Measurements from ENCODE around the gene CLNK. TPM values are rescaled to one million over a fixed set of nuclear protein-coding genes. Genes with fewer than 3 reads are reported as not detected.

The CLNK gene
- total and polyA plus RNA-seq, 2 experiments from 2014 or later, result not detected

- Histone ChIP-seq H3K9me2 (ENCODE audit: insufficient read depth) (no peaks in the 10 kb centered on the region), H4K20me1 (ENCODE audit: insufficient read depth) (no peaks in the 10 kb centered on the region), H3K27me3 (replicated peaks; ENCODE audit: insufficient read depth) (peaks cover 11% of the 10 kb centered on the region; the same call in 1 of the 2 replicates), H3K4me3 (peak overlapping the region; percentile 51; the same call in 1 of the 2 replicates), H3F3A (ENCODE audit: insufficient read depth) (no peaks in the 10 kb centered on the region), H3K9me3 (ENCODE audit: low read depth) (no peaks in the 10 kb centered on the region), H3K9ac (no peak overlapping the region), H3K79me2 (ENCODE audit: insufficient read depth) (no peaks in the 10 kb centered on the region), H3K4me2 (ENCODE audit: unreplicated experiment) (no peak overlapping the region), H3K4me1 (ENCODE audit: insufficient read depth) (no peaks in the 10 kb centered on the region), H2AFZ (peak overlapping the region; percentile 74; the same call in 1 of the 2 replicates), H3K27ac (no peak overlapping the region), H3K36me3 (ENCODE audit: low read depth) (no peaks in the 10 kb centered on the region)
- TF ChIP-seq EZH2phosphoT487 (IDR thresholded peaks at IDR 0.05; ENCODE audit: insufficient read depth, low read depth), result no peak
- in situ Hi-C loops (cut with MboI), result no loop called here
- DNase-seq, result no peak
- WGBS, 2 experiments (ENCODE audit: low coverage in 1 of 2, low lambda C conversion rate in 2 of 2, missing lambda C conversion rate in 2 of 2), result 59 to 61% methylated on average over 27 of the region's 27 CpGs
Observed at GRCh38 chr4:10461850-10462400, 222.6 kb downstream of the CLNK start.

- H3K9me3 ChIP-seq (ENCODE audit: low read depth), result no peaks in the 10 kb centered on the region
- H2AFZ ChIP-seq, result peak overlapping the region; percentile 74
- peaks cover 3% of the 10 kb centered on the region for H3K79me2 ChIP-seq (ENCODE audit: insufficient read depth)
- WGBS, 2 experiments (ENCODE audit: low coverage in 1 of 2, low lambda C conversion rate in 2 of 2, missing lambda C conversion rate in 2 of 2), result 14 to 15% methylated on average over 66 to 71 of the region's 72 CpGs
- H3K4me2 ChIP-seq (ENCODE audit: unreplicated experiment), result no peak overlapping the region
- H3K9me2 ChIP-seq (ENCODE audit: insufficient read depth), result no peaks in the 10 kb centered on the region
- DNase-seq, result peak; percentile 70
- H3K27ac ChIP-seq, result no peak overlapping the region
- no peaks in the 10 kb centered on the region for H3K36me3 ChIP-seq (ENCODE audit: low read depth)
- in situ Hi-C loops (cut with MboI), result no loop called here
- no peak for TF ChIP-seq EZH2phosphoT487 (IDR thresholded peaks at IDR 0.05; ENCODE audit: insufficient read depth, low read depth)
- no peak for TF ChIP-seq EZH2 (IDR thresholded peaks at IDR 0.05; ENCODE audit: insufficient read depth, poor library complexity, severe bottlenecking)
- H3K27me3 ChIP-seq (replicated peaks; ENCODE audit: insufficient read depth), result peaks cover 11% of the 10 kb centered on the region; the same call in 1 of the 2 replicates
- H3K4me1 ChIP-seq (ENCODE audit: insufficient read depth), result no peaks in the 10 kb centered on the region
- no peaks in the 10 kb centered on the region for H4K20me1 ChIP-seq (ENCODE audit: insufficient read depth)
- no peaks in the 10 kb centered on the region for H3F3A ChIP-seq (ENCODE audit: insufficient read depth)
- H3K9ac ChIP-seq, result no peak overlapping the region
- peak overlapping the region; percentile 51 for H3K4me3 ChIP-seq
Observed at GRCh38 chr4:10461091-10461849, 223.3 kb downstream of the CLNK start.

GRCh38 chr4:10460313-10461047 is 224.1 kb downstream of the CLNK start:
- H3F3A ChIP-seq (ENCODE audit: insufficient read depth), result no peaks in the 10 kb centered on the region
- H3K9ac ChIP-seq, result no peak overlapping the region
- H3K27ac ChIP-seq, result no peak overlapping the region
- no peak overlapping the region for H3K4me2 ChIP-seq (ENCODE audit: unreplicated experiment)
- no peaks in the 10 kb centered on the region for H3K36me3 ChIP-seq (ENCODE audit: low read depth)
- TF ChIP-seq EZH2phosphoT487 (IDR thresholded peaks at IDR 0.05; ENCODE audit: insufficient read depth, low read depth), result no peak
- no peak for TF ChIP-seq EZH2 (IDR thresholded peaks at IDR 0.05; ENCODE audit: insufficient read depth, poor library complexity, severe bottlenecking)
- no peaks in the 10 kb centered on the region for H3K9me3 ChIP-seq (ENCODE audit: low read depth)
- H3K9me2 ChIP-seq (ENCODE audit: insufficient read depth), result no peaks in the 10 kb centered on the region
- peaks cover 11% of the 10 kb centered on the region for H3K79me2 ChIP-seq (ENCODE audit: insufficient read depth)
- no peak overlapping the region for H3K4me3 ChIP-seq
- in situ Hi-C loops (cut with MboI), result no loop called here
- H3K27me3 ChIP-seq (replicated peaks; ENCODE audit: insufficient read depth), result peaks cover 11% of the 10 kb centered on the region; the same call in 1 of the 2 replicates
- H3K4me1 ChIP-seq (ENCODE audit: insufficient read depth), result no peaks in the 10 kb centered on the region; the same call in 1 of the 2 replicates
- WGBS, 2 experiments (ENCODE audit: low coverage in 1 of 2, low lambda C conversion rate in 2 of 2, missing lambda C conversion rate in 2 of 2), result 87 to 89% methylated on average over 11 of the region's 11 CpGs
- H4K20me1 ChIP-seq (ENCODE audit: insufficient read depth), result no peaks in the 10 kb centered on the region
- DNase-seq, result no peak
- H2AFZ ChIP-seq, result peak overlapping the region; percentile 74

- Histone ChIP-seq H3K4me2 (ENCODE audit: unreplicated experiment) (no peak overlapping the region), H3K36me3 (ENCODE audit: low read depth) (no peaks in the 10 kb centered on the region), H3K4me3 (no peak overlapping the region), H3K9me3 (ENCODE audit: low read depth) (no peaks in the 10 kb centered on the region), H3K27me3 (replicated peaks; ENCODE audit: insufficient read depth) (peaks cover 11% of the 10 kb centered on the region; the same call in 1 of the 2 replicates), H3K9ac (no peak overlapping the region), H3F3A (ENCODE audit: insufficient read depth) (no peaks in the 10 kb centered on the region), H3K9me2 (ENCODE audit: insufficient read depth) (no peaks in the 10 kb centered on the region), H3K27ac (no peak overlapping the region), H3K4me1 (ENCODE audit: insufficient read depth) (no peaks in the 10 kb centered on the region; the same call in 1 of the 2 replicates), H4K20me1 (ENCODE audit: insufficient read depth) (no peaks in the 10 kb centered on the region), H2AFZ (no peak overlapping the region), H3K79me2 (ENCODE audit: insufficient read depth) (peaks cover 23% of the 10 kb centered on the region)
- no peak for DNase-seq
- TF ChIP-seq EZH2phosphoT487 (IDR thresholded peaks at IDR 0.05; ENCODE audit: insufficient read depth, low read depth), result no peak
- no peak for TF ChIP-seq EZH2 (IDR thresholded peaks at IDR 0.05; ENCODE audit: insufficient read depth, poor library complexity, severe bottlenecking)
- in situ Hi-C loops (cut with MboI), result no loop called here
- 79 to 83% methylated on average over 8 of the region's 8 CpGs for WGBS, 2 experiments (ENCODE audit: low coverage in 1 of 2, low lambda C conversion rate in 2 of 2, missing lambda C conversion rate in 2 of 2)
Observed at GRCh38 chr4:10459305-10459704, 225.3 kb downstream of the CLNK start.

Data from GM23248 (cell line).